ENCODE data around the gene CDH1.

CDH1 gene

DNA sequence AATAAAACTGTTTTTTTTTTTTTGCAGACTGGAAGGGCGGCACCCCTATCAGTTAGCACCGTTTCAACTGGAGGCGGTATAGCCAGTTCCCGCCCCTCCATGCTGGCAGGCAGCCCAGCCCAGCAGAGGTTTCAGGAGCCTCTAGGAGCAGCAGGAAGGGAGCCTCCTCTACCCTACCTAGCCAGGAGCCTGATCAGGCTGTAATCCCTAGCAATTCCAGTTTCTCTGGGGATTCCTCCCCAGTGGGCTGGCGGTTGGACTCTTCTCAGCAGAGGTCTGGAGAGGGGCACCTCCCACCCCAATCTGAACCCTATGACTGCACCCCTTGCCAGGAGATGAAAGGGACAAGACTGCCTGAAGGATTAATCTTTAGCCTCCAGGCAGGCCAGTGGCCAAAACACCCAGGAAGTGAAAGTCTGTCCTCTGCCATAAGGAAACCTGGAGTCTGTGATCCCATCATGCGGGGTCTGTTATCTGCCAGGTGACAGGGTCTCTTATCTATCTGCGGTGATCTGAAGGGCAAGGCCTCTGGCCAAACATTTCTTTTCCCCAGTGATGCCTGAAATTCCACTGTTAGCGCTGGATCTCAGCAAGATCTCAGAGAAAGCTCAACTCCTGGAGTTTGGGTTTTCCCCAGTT, 4.9 kb upstream of the CDH1 start:
- no peak for DNase-seq

DNA sequence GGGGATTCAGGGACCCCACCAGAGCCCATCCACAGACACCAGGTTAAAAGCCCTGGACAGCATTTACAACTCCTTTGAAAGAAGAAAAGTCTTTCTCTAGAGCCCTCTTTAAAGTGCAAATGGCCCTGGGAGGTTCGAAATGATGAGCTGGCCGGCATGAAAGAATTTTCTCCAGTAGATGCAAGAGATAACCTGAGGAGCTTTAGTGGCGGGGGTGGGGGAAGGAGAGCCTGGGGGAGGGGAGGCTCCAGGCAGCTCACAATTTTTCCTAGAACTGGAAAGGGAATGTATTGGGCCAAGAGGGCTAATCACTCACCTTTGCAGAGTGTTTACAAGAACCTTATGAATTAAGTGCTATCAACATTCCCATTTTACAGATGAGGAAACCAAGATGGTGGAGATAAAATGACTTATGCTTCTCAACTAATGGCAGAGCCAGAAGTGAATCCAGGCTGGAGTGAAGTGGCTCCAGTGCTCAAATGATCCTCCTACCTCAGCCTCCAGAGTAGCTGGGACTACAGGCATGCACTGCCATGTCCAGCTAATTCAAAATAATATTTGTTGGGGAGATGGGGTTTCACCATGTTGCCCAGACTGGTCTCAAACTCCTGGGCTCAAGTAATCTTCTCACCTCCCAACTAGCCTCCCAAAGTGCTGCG, 4.2 kb upstream of the CDH1 start:
- DNase-seq, result no peak

DNA sequence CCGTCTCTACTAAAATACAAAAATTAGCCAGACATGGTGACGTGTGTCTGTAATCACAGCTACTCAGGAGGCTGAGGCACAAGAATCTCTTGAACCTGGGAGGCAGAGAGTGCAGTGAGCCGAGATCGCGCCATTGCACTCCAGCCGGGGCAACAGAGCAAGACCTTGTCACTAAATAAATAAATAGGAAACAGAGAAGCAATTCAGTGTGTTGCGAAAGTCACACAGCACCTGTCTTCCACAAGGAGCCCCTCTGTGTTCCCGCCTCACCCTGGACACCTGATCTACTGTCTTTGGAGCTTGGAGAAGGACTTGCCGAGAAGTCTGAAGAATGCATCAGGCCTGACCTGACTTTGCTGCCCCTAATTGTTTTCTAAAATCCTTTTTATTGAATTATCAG, 3.5 kb upstream of the CDH1 start:
- no peak for DNase-seq

DNA sequence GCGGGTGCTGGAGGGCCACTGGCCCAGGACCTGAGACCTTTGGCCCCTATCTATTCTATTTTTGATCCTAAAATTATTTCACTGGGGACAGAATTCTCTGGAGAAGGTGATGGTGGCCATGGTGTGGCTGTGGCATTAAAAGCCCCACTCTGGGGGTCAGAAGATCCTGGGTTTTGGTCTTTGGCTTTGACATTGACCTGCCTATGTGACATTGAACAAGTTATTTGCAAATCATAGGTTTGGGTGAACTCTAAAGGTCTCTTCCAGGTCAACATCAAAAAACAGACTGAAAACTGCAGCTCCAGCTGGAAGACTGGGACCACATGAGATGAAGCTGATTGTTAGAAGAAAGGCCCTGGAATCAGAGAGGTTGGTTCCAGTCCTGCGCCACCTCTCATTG, 2.3 kb upstream of the CDH1 start:
- no peak for DNase-seq

DNA sequence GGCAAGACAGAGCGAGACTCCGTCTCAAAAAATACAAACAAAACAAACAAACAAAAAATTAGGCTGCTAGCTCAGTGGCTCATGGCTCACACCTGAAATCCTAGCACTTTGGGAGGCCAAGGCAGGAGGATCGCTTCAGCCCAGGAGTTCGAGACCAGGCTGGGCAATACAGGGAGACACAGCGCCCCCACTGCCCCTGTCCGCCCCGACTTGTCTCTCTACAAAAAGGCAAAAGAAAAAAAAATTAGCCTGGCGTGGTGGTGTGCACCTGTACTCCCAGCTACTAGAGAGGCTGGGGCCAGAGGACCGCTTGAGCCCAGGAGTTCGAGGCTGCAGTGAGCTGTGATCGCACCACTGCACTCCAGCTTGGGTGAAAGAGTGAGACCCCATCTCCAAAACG, 531 bp upstream of the CDH1 start:
- DNase-seq, result no peak

DNA sequence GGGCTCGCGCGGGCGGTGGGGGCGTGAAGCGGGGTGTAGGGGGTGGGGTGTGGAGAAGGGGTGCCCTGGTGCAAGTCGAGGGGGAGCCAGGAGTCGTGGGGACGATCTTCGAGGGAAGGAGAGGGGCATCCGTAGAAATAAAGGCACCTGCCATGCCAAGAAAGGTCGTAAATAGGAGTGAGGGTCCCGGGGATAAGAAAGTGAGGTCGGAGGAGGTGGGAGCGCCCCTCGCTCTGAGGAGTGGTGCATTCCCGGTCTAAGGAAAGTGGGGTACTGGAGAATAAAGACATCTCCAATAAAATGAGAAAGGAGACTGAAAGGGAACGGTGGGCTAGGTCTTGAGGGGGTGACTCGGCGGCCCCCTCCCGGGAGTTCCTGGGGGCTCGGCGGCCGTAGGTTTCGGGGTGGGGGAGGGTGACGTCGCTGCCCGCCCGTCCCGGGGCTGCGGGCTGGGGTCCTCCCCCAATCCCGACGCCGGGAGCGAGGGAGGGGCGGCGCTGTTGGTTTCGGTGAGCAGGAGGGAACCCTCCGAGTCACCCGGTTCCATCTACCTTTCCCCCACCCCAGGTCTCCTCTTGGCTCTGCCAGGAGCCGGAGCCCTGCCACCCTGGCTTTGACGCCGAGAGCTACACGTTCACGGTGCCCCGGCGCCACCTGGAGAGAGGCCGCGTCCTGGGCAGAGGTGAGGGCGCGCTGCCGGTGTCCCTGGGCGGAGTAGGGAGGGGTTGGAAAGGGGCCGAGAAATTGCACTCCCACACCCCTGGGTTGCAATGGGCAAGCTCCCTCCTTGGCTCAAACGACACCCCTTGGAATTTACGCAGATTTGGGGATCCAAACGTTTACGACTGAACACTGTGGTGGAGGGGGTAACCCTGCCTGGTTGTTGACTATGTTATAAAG, 888 bp downstream of the CDH1 start:
- DNase-seq, result no peak

DNA sequence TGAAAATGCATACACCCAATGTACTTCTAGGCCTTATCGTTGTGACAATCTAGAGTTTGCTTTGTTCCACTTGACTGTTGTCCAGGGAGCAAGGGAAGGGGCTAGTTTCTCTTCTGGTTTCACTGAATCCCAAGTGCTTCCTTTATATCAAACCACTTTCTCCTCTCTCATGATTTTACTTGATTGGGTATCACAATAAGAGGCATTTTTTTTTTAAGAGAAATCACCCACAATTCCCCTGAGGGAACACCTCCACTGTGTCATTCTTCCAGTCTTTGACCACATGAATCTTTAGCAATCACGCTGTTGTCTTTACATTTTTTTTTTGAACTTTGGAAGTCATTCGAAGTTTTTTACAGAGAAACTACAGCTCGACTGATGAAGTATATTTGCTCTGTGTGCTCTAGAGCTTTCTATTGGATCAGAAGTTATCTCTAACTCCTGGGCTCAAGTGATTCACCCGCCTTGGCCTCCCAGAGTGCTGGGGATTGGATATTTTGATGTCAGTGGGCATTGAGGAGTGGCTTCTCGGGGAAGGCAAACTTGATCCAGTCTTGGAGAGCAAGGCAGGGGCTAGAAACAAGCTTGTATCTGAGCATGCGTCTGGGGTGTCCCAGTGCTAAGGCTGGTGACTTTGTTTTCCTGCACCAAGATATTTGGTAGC, 3.0 kb downstream of the CDH1 start:
- DNase-seq, result no peak

DNA sequence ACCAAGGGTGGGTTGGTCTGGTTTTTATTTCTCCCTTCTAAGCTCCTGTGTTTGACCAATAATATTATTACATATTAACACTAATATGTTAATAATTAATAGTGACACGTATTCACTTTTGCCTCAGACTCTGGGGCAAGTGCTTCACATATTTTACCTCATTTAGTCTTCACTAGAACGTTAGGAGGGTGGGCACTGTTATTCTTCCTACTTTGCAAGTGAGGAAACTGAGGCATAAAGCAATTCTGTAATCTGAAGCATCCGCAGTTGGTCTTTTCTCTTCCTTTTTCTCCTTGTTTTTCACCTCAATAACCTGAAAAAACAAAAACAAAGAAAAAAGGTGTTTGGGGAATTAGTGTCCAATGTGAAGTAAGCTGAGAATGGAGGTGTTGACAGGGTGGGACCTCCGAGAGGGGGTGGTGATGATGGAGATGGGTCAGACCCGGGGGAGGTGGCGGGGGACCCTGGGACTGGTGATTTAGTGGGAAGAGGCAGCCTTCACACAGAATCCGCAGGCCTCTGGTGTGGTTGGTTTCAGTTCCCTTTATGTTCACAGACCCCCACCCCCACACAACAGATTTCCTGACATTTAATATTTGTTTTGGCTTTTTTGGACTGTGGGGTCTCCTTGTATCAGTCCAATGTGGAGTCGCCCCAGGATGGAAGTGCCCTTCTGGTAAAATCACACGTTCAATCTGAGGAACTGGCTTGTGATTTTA, 3.7 kb downstream of the CDH1 start:
- no peak for DNase-seq

DNA sequence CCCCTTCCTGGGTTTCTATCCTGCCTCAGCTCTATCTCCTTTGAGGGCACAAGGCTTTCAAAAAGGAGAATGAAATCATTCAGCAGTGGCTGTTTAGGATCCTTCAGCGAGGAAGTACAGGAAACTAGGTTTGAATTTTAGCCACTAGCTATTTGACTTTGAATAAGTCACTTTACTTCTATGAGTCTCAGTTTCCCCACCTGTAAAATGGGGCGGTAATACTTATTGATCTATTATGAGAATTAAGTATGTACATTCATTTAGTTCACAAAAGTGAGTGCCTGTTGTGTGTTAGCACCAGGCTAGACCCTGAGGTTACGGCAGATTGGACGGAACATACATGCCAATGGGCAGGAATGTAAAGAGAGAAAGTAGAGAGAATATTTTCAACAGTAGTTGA, 6.6 kb downstream of the CDH1 start:
- DNase-seq, result no peak

DNA sequence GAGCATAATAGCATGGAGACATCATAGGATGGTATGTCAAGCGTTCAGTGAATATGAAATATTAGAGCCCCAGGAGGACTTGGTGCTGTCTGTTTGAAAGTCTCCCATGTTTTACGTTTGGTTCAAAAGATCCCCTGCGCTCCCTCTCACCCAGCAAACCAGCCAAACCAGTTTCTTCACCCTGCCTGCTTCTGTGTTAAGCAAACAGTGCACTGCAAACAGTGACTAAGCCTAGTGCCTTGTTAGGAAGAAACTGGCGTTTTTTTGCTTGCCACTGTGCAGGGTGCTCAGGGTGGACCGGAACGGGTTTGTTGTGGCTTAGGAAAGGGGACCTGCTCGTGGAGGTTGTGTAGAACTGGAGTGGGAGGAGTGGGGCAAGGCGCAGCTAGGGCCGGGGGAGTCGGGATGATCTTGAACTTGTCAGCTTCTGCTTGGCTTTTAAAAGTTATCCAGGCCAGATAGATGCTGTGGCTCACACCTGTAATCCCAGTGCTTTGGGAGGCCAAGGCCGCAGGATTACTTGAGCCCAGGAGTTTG, 7.7 kb downstream of the CDH1 start:
- DNase-seq, result no peak

DNA sequence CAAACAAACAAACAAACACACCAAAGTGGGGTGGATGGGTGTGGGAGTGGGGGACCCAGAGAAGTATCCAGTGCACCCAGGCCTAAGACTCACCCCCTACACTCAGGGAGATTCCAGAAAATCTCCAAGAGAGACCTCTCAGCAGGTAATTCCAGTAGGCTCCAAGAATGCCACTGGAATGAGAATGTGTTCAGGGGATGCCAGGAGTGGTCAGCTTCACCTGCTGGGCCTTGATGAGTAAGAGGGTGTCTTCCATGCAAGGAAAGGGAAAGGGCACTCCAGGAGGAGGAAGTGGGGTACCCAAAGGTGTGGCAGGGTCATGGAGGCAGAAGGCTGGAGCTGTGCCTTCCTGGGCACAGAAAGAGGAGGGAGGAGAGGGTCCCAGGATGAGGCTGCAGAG, 9.9 kb downstream of the CDH1 start:
- DNase-seq, result no peak

DNA sequence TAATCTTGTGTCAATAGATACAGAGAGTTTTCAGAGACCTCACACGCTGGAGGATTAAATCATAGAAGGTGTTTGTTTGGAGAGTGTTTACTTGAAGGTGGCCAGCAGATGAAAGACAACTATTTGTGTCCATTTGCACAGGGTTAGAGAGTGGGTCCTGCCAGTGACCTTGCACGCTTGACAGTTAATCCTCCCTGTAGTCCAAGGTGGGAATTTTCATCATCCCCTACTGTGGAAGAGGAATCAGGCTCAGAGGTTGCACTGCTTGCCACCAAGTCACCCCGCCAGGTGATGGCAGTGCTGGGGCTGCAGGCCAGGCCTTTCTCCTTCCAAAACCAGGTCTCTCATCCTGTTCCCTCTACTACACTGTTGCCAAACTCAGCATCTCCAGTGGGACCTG, 12.3 kb downstream of the CDH1 start:
- DNase-seq, result no peak

DNA sequence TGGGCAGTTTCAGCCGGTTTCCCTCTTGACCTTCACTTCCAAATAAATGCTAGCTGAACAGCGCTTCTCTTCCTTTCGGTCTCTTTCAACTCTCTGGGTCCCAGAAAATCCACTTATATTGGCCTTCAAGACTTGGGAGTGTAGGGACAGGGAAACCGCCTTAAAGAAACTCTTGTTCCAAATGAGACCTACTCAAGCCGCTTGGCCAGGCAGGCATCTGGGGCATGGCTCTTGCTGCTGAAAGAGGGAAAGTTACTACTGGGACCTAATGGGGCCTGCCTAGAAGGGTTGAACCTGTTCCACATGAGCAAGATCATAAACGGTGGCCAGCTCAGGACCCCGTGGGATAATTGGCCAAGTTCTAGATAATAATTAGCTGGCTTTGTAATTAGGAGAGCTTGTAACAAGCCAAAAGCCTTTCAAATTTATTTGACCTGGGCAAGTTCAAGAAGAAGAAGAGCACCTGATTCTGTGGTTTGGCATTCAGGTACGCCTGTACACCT, 13.2 kb downstream of the CDH1 start:
- no peak for DNase-seq

DNA sequence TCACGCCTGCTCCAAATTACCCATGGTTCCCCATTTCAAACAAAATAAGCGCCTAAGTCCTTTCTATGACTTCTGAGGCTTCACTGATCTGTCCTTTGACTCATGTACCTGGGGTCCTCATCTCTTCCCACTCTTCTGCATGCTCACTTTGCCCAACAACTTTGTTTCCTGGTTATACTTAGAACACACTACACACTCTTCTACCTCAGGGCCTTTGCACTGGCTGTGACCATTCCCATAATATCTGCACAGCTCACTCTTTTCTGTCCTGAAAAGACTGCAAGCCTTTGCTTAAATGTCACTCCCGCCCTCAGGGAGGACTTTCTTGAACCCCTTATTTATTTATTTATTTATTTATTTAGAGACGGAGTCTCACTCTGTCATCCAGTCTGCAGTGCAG, 14.1 kb downstream of the CDH1 start:
- no peak for DNase-seq

DNA sequence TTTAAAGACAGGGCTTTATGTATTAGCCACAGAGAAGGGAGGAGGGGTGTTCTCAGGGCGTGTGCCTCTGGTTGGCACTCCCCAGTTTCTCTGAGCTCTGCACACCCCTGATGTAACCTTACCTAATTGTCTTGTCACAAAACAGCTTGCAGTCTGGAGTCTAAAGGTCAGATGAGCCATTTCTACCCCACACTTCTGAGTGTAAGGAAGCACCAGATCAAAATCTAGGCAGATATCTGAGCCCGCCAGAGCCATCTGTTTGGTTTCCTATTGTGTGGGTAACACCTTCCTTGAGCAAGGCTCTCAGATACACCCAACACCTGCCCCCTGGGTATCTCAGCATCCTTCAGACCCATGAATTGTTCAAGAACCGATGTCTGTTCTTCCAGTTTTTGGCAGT, 15.5 kb downstream of the CDH1 start:
- DNase-seq, result no peak

DNA sequence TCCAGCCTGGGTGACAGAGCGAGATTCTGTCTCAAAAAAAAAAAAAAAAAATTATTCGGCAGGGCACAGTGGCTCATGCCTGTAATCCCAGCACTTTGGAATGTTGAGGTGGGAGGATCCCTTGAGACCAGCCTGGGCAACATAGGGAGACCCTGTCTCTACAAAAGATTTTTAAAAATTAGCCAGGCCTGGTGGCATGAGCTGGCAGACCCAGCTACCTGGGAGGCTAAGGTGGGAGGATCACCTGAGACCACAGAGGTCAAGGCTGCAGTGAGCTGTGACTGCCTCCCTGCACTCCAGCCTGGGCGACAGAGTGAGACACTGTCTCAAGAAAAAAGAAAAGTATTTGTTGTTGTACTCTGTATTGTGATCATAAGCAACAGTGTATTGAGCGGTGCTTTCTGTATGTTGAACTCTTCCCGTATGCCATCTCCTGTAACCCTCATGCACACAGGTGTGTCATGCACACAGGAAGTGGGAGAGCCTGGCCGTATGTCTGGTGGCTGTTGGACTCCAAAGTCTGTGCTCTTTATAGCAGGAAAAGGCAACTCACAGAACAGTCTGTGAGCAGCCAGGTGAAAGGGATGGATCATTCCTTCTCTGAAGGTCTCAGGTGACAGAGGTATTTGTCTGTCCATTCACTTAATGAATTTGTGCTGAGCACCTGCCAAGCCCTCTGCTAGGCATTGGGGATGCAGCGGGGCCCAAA, 17.1 kb downstream of the CDH1 start:
- DNase-seq, result no peak

DNA sequence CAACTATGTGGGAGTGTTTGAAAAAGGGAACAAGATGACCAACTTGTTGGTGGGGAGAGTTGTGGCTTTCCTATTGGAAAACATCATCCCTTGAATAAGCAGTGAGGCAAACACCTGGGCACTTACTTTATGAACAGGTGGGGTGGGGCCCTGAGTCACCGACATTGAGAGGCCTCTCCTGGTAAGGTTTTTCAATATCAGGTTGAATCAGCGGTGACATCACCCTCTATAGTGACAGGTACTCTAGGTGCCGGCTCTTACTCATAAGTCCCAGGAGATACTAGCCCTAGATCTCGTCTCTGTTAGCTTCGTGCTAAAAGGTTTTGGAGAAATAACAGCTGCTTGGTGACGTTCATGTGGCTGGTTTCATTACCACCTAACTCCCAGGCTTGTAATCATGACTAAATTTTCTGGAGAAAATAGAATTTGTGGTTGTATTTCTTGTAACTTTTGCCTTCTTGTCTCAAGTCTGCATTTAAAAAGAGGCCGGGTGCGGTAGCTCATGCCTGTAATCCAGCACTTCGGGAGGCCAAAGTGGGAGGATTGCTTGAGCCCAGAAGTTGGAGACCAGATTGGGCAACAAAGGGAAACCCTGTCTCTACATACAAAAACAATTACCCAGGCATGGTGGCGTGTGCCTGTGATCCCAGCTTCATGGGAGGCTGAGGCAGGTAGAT, 19.3 kb downstream of the CDH1 start:
- DNase-seq, result peak; percentile 22 to 40

DNA sequence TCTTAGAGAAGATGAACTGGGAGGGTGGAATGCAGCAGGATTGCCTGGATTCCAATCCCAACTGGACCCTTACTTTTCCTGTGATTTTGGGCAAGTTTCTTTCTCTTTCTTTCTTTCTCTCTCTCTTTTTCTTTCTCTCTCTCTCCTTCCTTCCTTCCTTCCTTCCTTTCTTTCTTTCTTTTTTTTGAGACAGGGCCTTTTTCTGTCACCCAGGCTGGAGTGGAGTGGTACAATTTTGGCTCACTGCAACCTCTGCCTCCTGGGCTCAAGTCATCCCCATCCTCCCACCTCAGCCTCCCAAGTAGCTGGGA, 20.5 kb downstream of the CDH1 start:
- DNase-seq, result no peak

DNA sequence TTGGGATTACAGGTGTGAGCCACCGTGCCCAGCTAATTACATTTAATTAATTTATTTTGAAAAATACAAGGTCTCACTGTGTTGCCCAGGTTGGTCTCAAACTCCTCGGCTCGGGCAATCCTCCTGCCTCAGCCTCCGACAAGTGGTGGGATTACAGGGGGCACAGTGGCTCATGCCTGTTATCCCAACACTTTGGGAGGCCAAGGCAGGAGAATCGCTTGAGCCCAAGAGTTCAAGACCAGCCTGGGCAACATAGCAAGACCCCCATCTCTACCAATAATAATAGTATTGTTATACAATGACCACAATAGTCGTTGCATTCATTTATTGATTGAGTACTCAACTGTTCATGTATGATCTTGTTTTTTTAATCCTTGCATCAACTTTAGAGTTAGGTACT, 22.0 kb downstream of the CDH1 start:
- no peak for DNase-seq

DNA sequence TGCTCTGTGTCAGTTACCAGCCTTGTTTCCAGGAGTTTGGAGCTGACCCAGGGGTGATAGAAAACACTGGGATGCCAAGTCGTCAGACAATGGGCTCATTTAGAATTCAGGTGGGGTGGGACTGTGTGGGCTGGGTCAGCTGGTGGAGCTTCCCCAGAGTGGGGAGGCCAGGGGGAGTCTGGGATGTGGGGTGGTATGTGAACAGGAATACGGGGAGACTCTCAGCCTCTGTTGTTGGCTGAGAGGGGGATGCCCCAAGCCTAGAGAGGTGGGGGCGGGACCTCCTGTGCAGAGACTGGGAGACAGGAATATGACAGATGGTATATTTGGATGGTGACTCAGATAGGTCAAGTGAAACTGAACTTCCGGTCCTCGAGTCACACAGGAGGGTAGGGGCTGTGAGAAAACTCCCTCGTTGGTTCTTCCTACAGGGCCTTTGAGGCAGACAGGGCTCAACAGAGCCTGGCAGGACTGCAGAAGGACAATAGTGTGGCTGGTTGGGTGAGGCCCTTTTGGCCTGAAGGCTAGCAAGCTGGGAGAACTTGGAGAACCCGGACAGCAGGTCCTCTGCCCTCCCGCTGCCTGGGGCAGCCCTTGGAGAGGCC, 23.7 kb downstream of the CDH1 start:
- DNase-seq, result no peak

All from activated CD4-positive, alpha-beta T cell treated with anti-CD3 and anti-CD28 coated beads, Interleukin-2, amount 50 U/mL, for 4 hours (primary cell).